Common myeloid progenitor, CD34-positive (primary cell): Measurements from ENCODE around the gene PRDX6.
"Not testable (repeated sequence)": the region's sequence is repeated elsewhere in the genome, so short reads cannot be mapped to it uniquely, and the experiment has no call there.

ENCODE experiments used
- CTCF ChIA-PET: fragments of 350-600 bp; sonication (Branson Sonifier 250); formaldehyde crosslinking; loops from one replicate; lab custom pipeline; 2021; ENCODE audit warnings: antibody characterized with exemption; lab: Charles Lee
- POLR2A ChIA-PET: fragments of 350-600 bp; sonication (Branson Sonifier 250); formaldehyde crosslinking; loops from one replicate; lab custom pipeline; 2021; ENCODE audit warnings: antibody characterized with exemption; lab: Charles Lee
- DNase-seq, 3 donors: peaks; one replicate each; pipeline versions ENCODE4 v3.0.0 to v3.0.0-alpha.2; 2013
- H3K27ac ChIP-seq, 2 experiments: 1 replicate in 1 of 2; 2 replicates in 1 of 2; pipeline ENCODE4 v1.7.0; 2013; ENCODE audit warnings: inconsistent platforms in 2 of 2, low read length in 2 of 2, mild to moderate bottlenecking in 2 of 2, low read depth in 1 of 2, moderate library complexity in 1 of 2; ENCODE audit not compliant: severe bottlenecking in 2 of 2, insufficient read depth in 1 of 2, poor library complexity in 1 of 2
- H3K27me3 ChIP-seq, 5 experiments: replicated peaks in 2 of 5; 1 replicate in 3 of 5; 2 replicates in 2 of 5; pipeline versions ENCODE4 v1.6.1 to v1.7.0; 2013; ENCODE audit warnings: low read length in 4 of 5, mild to moderate bottlenecking in 2 of 5, moderate library complexity in 2 of 5, inconsistent platforms in 1 of 5; ENCODE audit not compliant: insufficient read depth in 5 of 5, control insufficient read depth in 4 of 5
- H3K36me3 ChIP-seq, 4 experiments: 1 replicate in 2 of 4; 2 replicates in 2 of 4; pipeline versions ENCODE4 v1.6.1 to v1.7.0; 2013; ENCODE audit warnings: low read length in 3 of 4, control low read depth in 1 of 4, mild to moderate bottlenecking in 1 of 4; ENCODE audit not compliant: control insufficient read depth in 4 of 4, insufficient read depth in 4 of 4
- H3K4me1 ChIP-seq, 4 experiments: 1 replicate in 3 of 4; 2 replicates in 1 of 4; pipeline versions ENCODE4 v1.6.1 to v1.7.1; 2013; ENCODE audit warnings: low read length in 3 of 4, mild to moderate bottlenecking in 3 of 4, control low read depth in 1 of 4, inconsistent platforms in 1 of 4, moderate library complexity in 1 of 4; ENCODE audit not compliant: control insufficient read depth in 4 of 4, insufficient read depth in 4 of 4; ENCODE audit errors: control extremely low read depth in 1 of 4
- H3K4me3 ChIP-seq, 7 experiments: 1 replicate in 4 of 7; 2 replicates in 3 of 7; pipeline versions ENCODE4 v1.5.1 to v1.7.0; 2013; ENCODE audit warnings: mild to moderate bottlenecking in 7 of 7, low read length in 6 of 7, moderate library complexity in 6 of 7, inconsistent platforms in 2 of 7, low read depth in 2 of 7, control low read depth in 1 of 7; ENCODE audit not compliant: insufficient read depth in 4 of 7, control insufficient read depth in 1 of 7; ENCODE audit errors: extremely low read depth in 1 of 7
- H3K9me3 ChIP-seq, 5 experiments: 1 replicate in 4 of 5; 2 replicates in 1 of 5; pipeline versions ENCODE4 v1.6.1 to v1.7.1; 2013; ENCODE audit warnings: low read length in 4 of 5, mild to moderate bottlenecking in 2 of 5, inconsistent platforms in 1 of 5, low read depth in 1 of 5, moderate library complexity in 1 of 5; ENCODE audit not compliant: control insufficient read depth in 4 of 5, insufficient read depth in 2 of 5; ENCODE audit errors: control extremely low read depth in 1 of 5
- WGBS: methylation state at CpG from one replicate; pipeline ENCODE4 v1.1.5; 2013; ENCODE audit not compliant: insufficient coverage; 5-methylcytosine and 5-hydroxymethylcytosine counted together

PRDX6 gene

DNA sequence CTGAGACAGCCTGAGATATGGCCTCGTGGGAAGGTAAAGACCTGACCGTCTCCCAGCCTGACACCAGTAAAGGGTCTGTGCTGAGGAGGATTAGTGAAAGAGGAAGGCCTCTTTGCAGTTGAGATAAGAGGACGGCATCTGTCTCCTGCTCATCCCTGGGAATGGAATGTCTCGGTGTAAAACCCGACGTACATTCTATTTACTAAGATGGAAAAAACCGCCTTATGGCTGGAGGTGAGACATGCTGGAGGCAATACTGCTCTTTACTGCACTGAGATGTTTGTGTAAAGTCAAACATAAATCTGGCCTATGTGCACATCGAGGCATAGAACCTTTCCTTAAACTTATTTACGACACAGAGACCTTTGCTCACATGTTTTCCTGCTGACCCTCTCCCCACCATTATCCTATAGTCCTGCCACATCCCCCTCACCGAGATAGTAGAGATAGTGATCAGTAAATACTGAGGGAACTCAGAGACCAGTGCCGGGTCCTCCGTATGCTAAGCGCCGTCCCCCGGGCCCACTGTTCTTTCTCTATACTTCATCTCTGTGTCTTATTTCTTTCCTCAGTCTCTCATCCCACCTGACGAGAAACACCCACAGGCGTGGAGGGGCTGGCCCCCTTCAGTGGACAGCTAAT, 2.2 kb upstream of the PRDX6 start:
- Histone ChIP-seq H3K4me1 (peaks cover 20 to 34% (median 29%) of the 10 kb centered on the region in 4 experiments), H3K9me3 (peaks cover 0 to 13% (median 8%) of the 10 kb centered on the region in 5 experiments)
- H3K27ac ChIP-seq, H3K36me3 ChIP-seq, POLR2A ChIA-PET, H3K4me3 ChIP-seq, DNase-seq, H3K27me3 ChIP-seq: not testable (repeated sequence)
- CTCF ChIA-PET = interaction anchor here (1.1 to 2.2 kb wide), 4 partner anchors 8 to 45 kb away, joined by 3 to 9 read pairs (median 5); no protein-coding TSS in a partner anchor
- WGBS = 99% methylated on average over 13 of the region's 17 CpGs

DNA sequence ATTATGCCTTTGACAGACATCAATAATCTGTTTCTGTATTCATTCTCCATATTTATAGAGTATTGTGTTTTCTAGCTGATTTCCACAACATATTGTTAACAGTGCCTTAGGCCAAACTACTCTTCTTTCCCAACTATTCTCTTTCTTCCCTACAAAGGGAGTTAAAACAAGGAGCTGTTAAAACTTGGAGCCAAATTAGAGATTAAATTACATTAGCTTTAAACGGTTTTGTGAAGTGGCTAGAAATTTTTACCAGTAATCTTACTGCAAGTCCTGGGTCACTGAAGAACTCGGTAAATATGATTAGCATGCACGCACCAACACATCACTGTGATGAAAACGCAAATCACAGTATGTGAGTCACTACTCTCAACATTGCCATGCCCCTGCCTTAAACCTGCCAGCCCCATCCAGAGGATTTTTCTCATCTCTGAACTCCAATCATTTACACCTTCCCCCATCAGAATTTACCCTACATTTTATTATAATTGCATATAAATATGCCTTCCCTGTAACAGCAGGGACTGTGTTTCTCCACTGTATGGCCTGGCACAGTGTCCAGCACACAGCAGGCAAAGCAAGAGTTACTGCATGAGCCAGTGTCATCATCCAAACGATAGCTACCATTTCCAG, 1.5 kb upstream of the PRDX6 start:
- 93% methylated on average over 5 of the region's 5 CpGs for WGBS
- CTCF ChIA-PET = interaction anchor here (1.1 to 2.2 kb wide), 6 partner anchors 9 to 238 kb away, joined by 3 to 9 read pairs (median 4); partner anchors contain the start of gene KLHL20
- Histone ChIP-seq H3K36me3 (peaks cover 0 to 15% (median 0%) of the 10 kb centered on the region in 4 experiments), H3K27ac (no peak overlapping the region), H3K4me3 (peak overlapping the region in 5 of 7 experiments; percentile 46 to 93 (median 81)), H3K4me1 (peaks cover 20 to 36% (median 34%) of the 10 kb centered on the region in 4 experiments), H3K9me3 (peaks cover 0 to 7% (median 4%) of the 10 kb centered on the region in 5 experiments), H3K27me3 (no peaks in the 10 kb centered on the region)
- peak in 2 of 3 donors; percentile 4 to 8 for DNase-seq
- POLR2A ChIA-PET = no interaction called here

DNA sequence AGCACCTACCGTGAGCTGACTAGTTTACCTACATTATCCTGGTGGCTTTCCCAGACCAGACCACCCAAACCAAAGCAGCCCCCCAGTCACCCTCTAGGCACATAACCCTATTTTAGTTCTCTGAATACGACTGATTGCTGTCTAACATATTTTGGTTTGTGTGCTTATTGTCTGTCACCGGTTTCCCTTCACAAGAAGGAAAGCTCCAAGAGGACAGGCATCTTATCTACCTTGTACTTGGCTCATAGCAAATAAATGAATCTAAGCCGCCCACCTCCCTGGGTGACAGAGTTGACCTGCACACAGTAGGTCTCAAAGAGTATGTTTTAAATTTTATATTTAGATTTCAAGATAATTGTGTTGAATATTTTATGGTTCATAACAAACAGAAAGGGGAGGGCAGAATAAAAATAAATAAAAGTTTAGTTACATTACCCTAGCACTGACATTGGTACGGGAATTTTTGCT, 904 bp upstream of the PRDX6 start:
- CTCF ChIA-PET = interaction anchor here (0.9 to 2.2 kb wide), 7 partner anchors 10 to 238 kb away, joined by 3 to 9 read pairs (median 4); partner anchors contain the start of gene KLHL20
- Histone ChIP-seq H3K4me1 (peaks cover 20 to 36% (median 34%) of the 10 kb centered on the region in 4 experiments), H3K4me3 (peak overlapping the region; percentile 67 to 96 (median 81)), H3K27ac (peak overlapping the region in 1 of 2 experiments; percentile 81), H3K36me3 (peaks cover 1 to 20% (median 3%) of the 10 kb centered on the region in 4 experiments), H3K27me3 (no peaks in the 10 kb centered on the region), H3K9me3 (peaks cover 0 to 2% (median 0%) of the 10 kb centered on the region in 5 experiments)
- WGBS = 50% methylated on average over 2 of the region's 5 CpGs
- POLR2A ChIA-PET = interaction anchor here (1.0 to 1.2 kb wide), 2 partner anchors 239 to 391 kb away, joined by 3 to 5 read pairs; partner anchors contain the start of genes GAS5 and KLHL20
- DNase-seq = no peak

DNA sequence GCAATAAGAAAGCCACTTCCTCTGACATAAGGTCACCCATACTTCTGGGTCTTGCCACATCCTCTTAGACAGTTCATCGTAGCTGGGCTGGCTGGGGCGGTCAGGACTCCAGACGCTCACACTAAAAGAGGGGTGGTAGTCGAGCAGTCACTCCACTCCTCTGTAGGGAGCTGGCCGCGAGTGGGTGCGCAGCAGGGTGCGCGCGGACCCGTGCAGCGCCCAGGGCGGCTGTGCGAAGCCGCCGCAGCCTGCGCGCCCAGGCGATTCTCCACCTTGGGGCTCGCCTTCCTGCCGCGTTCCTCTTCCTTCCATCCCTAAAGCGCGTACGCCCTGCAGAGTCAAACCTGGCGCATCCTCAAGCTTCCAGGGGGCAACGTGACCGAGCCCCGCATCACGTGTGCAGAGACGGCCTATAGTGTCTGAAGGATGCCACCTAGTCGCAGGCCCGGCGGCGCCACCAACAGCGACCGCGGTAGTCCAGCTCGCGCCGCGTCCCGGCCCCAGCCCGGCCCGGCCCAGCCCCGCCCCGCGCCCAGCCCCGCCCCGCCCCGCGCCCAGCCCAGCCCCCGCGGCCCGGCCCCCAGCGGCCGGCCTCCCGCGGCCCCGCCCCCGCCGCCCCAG, 360 bp upstream of the PRDX6 start:
- Histone ChIP-seq H3K4me1 (peaks cover 20 to 36% (median 34%) of the 10 kb centered on the region in 4 experiments), H3K27ac (peak overlapping the region; percentile 33 to 88), H3K9me3 (no peaks in the 10 kb centered on the region), H3K36me3 (peaks cover 7 to 26% (median 9%) of the 10 kb centered on the region in 4 experiments), H3K27me3 (no peaks in the 10 kb centered on the region), H3K4me3 (peak overlapping the region; percentile 67 to 96 (median 81))
- CTCF ChIA-PET = interaction anchor here (0.9 to 2.2 kb wide), 5 partner anchors 30 to 237 kb away, joined by 3 to 9 read pairs (median 3); partner anchors contain the start of gene KLHL20
- DNase-seq = peak; percentile 89 to 94 (median 93)
- POLR2A ChIA-PET = interaction anchor here (1.0 to 1.2 kb wide), 2 partner anchors 238 to 391 kb away, joined by 3 to 5 read pairs; partner anchors contain the start of genes GAS5 and KLHL20
- 1% methylated on average over 28 of the region's 62 CpGs for WGBS

- peak in 2 of 3 donors; percentile 25 to 36 for DNase-seq
- CTCF ChIA-PET = interaction anchor here (0.6 to 2.2 kb wide), 7 partner anchors 10 to 869 kb away, joined by 3 to 7 read pairs (median 4); no protein-coding TSS in a partner anchor
- Histone ChIP-seq H3K27ac (peak overlapping the region; percentile 65 to 88), H3K9me3 (no peaks in the 10 kb centered on the region), H3K36me3 (peaks cover 11 to 40% (median 18%) of the 10 kb centered on the region in 4 experiments), H3K4me3 (peak overlapping the region; percentile 80 to 99 (median 91)), H3K27me3 (no peaks in the 10 kb centered on the region), H3K4me1 (peaks cover 20 to 36% (median 34%) of the 10 kb centered on the region in 4 experiments)
- POLR2A ChIA-PET = interaction anchor here (0.6 kb wide), 2 partner anchors 14 to 669 kb away, joined by 3 read pairs; no protein-coding TSS in a partner anchor
- 7% methylated on average over 7 of the region's 9 CpGs for WGBS
These were observed 1.0 kb downstream of the PRDX6 start for GRCh38 chr1:173478094-173478674.

- CTCF ChIA-PET = interaction anchor here (2.2 kb wide), 1 partner anchor 50 kb away, joined by 7 read pairs; no protein-coding TSS in a partner anchor
- Histone ChIP-seq H3K4me1 (peaks cover 20 to 36% (median 34%) of the 10 kb centered on the region in 4 experiments), H3K9me3 (no peaks in the 10 kb centered on the region), H3K36me3 (peaks cover 15 to 49% (median 25%) of the 10 kb centered on the region in 4 experiments), H3K27me3 (no peaks in the 10 kb centered on the region), H3K27ac (peak overlapping the region in 1 of 2 experiments; percentile 88), H3K4me3 (peak overlapping the region in 3 of 7 experiments; percentile 39 to 54 (median 51))
- POLR2A ChIA-PET = no interaction called here
- WGBS = 0% methylated on average over 2 of the region's 4 CpGs
- DNase-seq = peak in 2 of 3 donors; percentile 20 to 31
These were observed 2.5 kb downstream of the PRDX6 start for GRCh38 chr1:173479649-173480048.
